HepG2 (cell line): ENCODE results near the gene MAT2A. TPM values are rescaled to one million over a fixed set of nuclear protein-coding genes. Genes with fewer than 3 reads are reported as not detected.

Experiments
- BCL6 ChIP-seq: IDR thresholded peaks from 2 replicates; pipeline ENCODE4 v1.6.1; 2016; ENCODE audit warnings: missing genetic modification reagents, missing compliant biosample characterization
- CBFB ChIP-seq: sonication (generic); formaldehyde crosslinking; IDR thresholded peaks from 2 replicates; pipeline ENCODE4 v1.4.0; 2020; ENCODE audit warnings: missing genetic modification reagents
- CBX5 ChIP-seq: sonication (generic); formaldehyde crosslinking; IDR thresholded peaks from 2 replicates; pipeline ENCODE4 v1.4.0; 2020; ENCODE audit warnings: missing genetic modification reagents, borderline replicate concordance
- EEA1 ChIP-seq: sonication (generic); formaldehyde crosslinking; IDR thresholded peaks from 2 replicates; pipeline ENCODE4 v1.5.1; 2020; ENCODE audit warnings: mild to moderate bottlenecking, missing genetic modification reagents, borderline replicate concordance
- FLYWCH1 ChIP-seq: sonication (generic); formaldehyde crosslinking; IDR thresholded peaks from 2 replicates; pipeline ENCODE4 v1.8.1; 2023; ENCODE audit warnings: mild to moderate bottlenecking, missing genetic modification reagents
- FOXA3 ChIP-seq: IDR thresholded peaks from 2 replicates; pipeline ENCODE4 v1.6.1; 2016; ENCODE audit warnings: missing genetic modification reagents, missing compliant biosample characterization
- HDAC2 ChIP-seq: sonication (generic); formaldehyde crosslinking; IDR thresholded peaks from 2 replicates; pipeline ENCODE4 v1.4.0; 2020; ENCODE audit warnings: missing genetic modification reagents
- HMG20B ChIP-seq: conservative IDR thresholded peaks from 2 replicates; pipeline ENCODE4 v1.6.1; 2016; ENCODE audit warnings: missing genetic modification reagents, missing compliant biosample characterization
- HNRNPL ChIP-seq: fragments of 200-400 bp; formaldehyde crosslinking; IDR thresholded peaks from 2 replicates; pipeline ENCODE4 v1.6.1; 2017; ENCODE audit warnings: mild to moderate bottlenecking, low read depth, low read length
- HOMEZ ChIP-seq: IDR thresholded peaks from 2 replicates; pipeline ENCODE4 v1.6.1; 2016; ENCODE audit warnings: low read depth
- KMT2B ChIP-seq: IDR thresholded peaks from 2 replicates; pipeline ENCODE4 v1.6.1; 2016; ENCODE audit warnings: missing genetic modification reagents, missing compliant biosample characterization
- NBN ChIP-seq: fragments of 450-650 bp; conservative IDR thresholded peaks from 2 replicates; pipeline ENCODE4 v1.6.1; 2017
- SALL2 ChIP-seq: sonication (generic); formaldehyde crosslinking; IDR thresholded peaks from 2 replicates; pipeline ENCODE4 v1.8.1; 2023; ENCODE audit warnings: mild to moderate bottlenecking, missing genetic modification reagents, inconsistent platforms
- SRF ChIP-seq: IDR thresholded peaks from 2 replicates; pipeline ENCODE4 v1.6.1; 2011; ENCODE audit warnings: mild to moderate bottlenecking, low read depth, low read length, moderate library complexity
- TOE1 ChIP-seq: sonication (generic); formaldehyde crosslinking; IDR thresholded peaks from 2 replicates; pipeline ENCODE4 v1.4.0; 2020; ENCODE audit warnings: mild to moderate bottlenecking, missing genetic modification reagents
- ZBTB7A ChIP-seq: sonication (generic); formaldehyde crosslinking; IDR thresholded peaks from 2 replicates; pipeline ENCODE4 v1.8.0; 2022; ENCODE audit warnings: mild to moderate bottlenecking, missing genetic modification reagents
- ZNF296 ChIP-seq: sonication (generic); formaldehyde crosslinking; conservative IDR thresholded peaks from 2 replicates; pipeline ENCODE4 v1.5.0; 2020; ENCODE audit warnings: mild to moderate bottlenecking, missing genetic modification reagents
- ZNF703 ChIP-seq: sonication (generic); formaldehyde crosslinking; IDR thresholded peaks from 2 replicates; pipeline ENCODE4 v1.5.1; 2020; ENCODE audit warnings: missing genetic modification reagents, mild to moderate bottlenecking, moderate library complexity, borderline replicate concordance
- ZSCAN30 ChIP-seq: sonication (generic); formaldehyde crosslinking; IDR thresholded peaks from 2 replicates; pipeline ENCODE4 v1.5.0; 2020; ENCODE audit warnings: mild to moderate bottlenecking, missing genetic modification reagents
- ZZZ3 ChIP-seq: sonication (generic); formaldehyde crosslinking; IDR thresholded peaks from 2 replicates; pipeline ENCODE4 v1.4.0; 2020; ENCODE audit warnings: missing genetic modification reagents, mild to moderate bottlenecking, borderline replicate concordance
- polyA plus RNA-seq, 8 experiments: library from polyadenylated mRNA; depleted of rRNA in 3 of 8; stranded (reverse) in 7 of 8; unstranded in 1 of 8; fragments of >200 nt; fragmentation: Illumina TruSeq in 4 of 8; extraction: Trizol in 4 of 8; gene quantifications; 2 replicates each; pipeline versions ENCODE4 v1.2.1 to v1.2.3, GENCODE V29; 2011 to 2016; ENCODE audit warnings: low read depth in 4 of 8, missing spikeins in 1 of 8, mixed read lengths in 1 of 8; ENCODE audit not compliant: insufficient read depth in 1 of 8
- total RNA-seq, 5 experiments: library from RNA; depleted of rRNA; stranded (reverse); fragments of >200 nt; fragmentation: Illumina TruSeq; extraction: Trizol; gene quantifications; 2 replicates each; pipeline ENCODE4 v1.2.3, GENCODE V29; 2016; ENCODE audit warnings: low read depth in 1 of 5
- TF ChIP-seq, protein P1 (sequence below): IDR thresholded peaks from 2 replicates; pipeline ENCODE4 v1.6.1; 2016; ENCODE audit warnings: missing biosample characterization, missing genetic modification reagents, low read depth
- TF ChIP-seq, protein P2 (sequence below): sonication (generic); formaldehyde crosslinking; conservative IDR thresholded peaks from 2 replicates; pipeline ENCODE4 v1.8.0; 2022; ENCODE audit warnings: low read depth, missing genetic modification reagents
- TF ChIP-seq, protein P3 (sequence below): sonication (generic); formaldehyde crosslinking; IDR thresholded peaks from 2 replicates; pipeline ENCODE4 v1.4.0; 2020; ENCODE audit warnings: mild to moderate bottlenecking, missing genetic modification reagents

Gene MAT2A
- total and polyA plus RNA-seq, 2 of the 13 experiments (the other 11 are each of a cell fraction or from before 2014, with no cell fraction given), result 155 to 331 TPM

- peak; percentile 39; the same call in 1 of the 2 replicates for TF ChIP-seq HOMEZ (CRISPR knock-in tag)
- no peak for TF ChIP-seq FLYWCH1
- TF ChIP-seq, protein P1, sequence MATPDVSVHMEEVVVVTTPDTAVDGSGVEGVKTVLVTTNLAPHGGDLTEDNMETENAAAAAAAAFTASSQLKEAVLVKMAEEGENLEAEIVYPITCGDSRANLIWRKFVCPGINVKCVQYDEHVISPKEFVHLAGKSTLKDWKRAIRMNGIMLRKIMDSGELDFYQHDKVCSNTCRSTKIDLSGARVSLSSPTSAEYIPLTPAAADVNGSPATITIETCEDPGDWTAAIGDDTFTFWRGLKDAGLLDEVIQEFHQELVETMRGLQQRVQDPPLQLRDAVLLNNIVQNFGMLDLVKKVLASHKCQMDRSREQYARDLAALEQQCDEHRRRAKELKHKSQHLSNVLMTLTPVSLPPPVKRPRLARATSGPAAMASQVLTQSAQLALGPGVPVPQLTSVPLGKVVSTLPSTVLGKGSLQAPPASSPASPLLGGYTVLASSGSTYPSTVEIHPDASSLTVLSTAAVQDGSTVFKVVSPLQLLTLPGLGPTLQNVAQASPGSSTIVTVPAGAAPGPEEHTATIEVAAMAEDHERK (CRISPR knock-in tag), result no peak
- no peak for TF ChIP-seq SRF
- TF ChIP-seq FOXA3 (CRISPR knock-in tag), result peak; percentile 72
- TF ChIP-seq ZNF703 (CRISPR knock-in tag), result no peak
- peak; percentile 55; the same call in 1 of the 2 replicates for TF ChIP-seq CBFB
- TF ChIP-seq SALL2 (CRISPR knock-in tag), result no peak
- no peak for TF ChIP-seq CBX5 (CRISPR knock-in tag)
- no peak for TF ChIP-seq TOE1 (CRISPR knock-in tag)
- TF ChIP-seq ZZZ3 (CRISPR knock-in tag), result no peak
- TF ChIP-seq ZNF296 (CRISPR knock-in tag), result no peak
- TF ChIP-seq, protein P2, sequence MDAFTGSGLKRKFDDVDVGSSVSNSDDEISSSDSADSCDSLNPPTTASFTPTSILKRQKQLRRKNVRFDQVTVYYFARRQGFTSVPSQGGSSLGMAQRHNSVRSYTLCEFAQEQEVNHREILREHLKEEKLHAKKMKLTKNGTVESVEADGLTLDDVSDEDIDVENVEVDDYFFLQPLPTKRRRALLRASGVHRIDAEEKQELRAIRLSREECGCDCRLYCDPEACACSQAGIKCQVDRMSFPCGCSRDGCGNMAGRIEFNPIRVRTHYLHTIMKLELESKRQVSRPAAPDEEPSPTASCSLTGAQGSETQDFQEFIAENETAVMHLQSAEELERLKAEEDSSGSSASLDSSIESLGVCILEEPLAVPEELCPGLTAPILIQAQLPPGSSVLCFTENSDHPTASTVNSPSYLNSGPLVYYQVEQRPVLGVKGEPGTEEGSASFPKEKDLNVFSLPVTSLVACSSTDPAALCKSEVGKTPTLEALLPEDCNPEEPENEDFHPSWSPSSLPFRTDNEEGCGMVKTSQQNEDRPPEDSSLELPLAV (CRISPR knock-in tag), result no peak
- TF ChIP-seq, protein P3, sequence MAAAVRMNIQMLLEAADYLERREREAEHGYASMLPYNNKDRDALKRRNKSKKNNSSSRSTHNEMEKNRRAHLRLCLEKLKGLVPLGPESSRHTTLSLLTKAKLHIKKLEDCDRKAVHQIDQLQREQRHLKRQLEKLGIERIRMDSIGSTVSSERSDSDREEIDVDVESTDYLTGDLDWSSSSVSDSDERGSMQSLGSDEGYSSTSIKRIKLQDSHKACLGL, result no peak
- TF ChIP-seq HNRNPL, result no peak
- no peak for TF ChIP-seq HMG20B (CRISPR knock-in tag)
- TF ChIP-seq NBN, result no peak
- peak; percentile 36; the same call in 1 of the 2 replicates for TF ChIP-seq BCL6
- TF ChIP-seq KMT2B (CRISPR knock-in tag), result no peak
- TF ChIP-seq HDAC2 (CRISPR knock-in tag), result 0 out of 2 replicates have a peak, but pooled peaks have one; percentile 26
- TF ChIP-seq ZSCAN30 (CRISPR knock-in tag), result no peak
- no peak for TF ChIP-seq EEA1 (CRISPR knock-in tag)
- no peak for TF ChIP-seq ZBTB7A (CRISPR knock-in tag)
These were observed 13.0 kb downstream of the MAT2A start (continued) for GRCh38 chr2:85551698-85552678.
